ENCODE measurements around the gene CHD5. TPM values are rescaled to one million over a fixed set of nuclear protein-coding genes. Genes with fewer than 3 reads are reported as not detected.

Gene CHD5
- total RNA-seq, 1 donor from 2014 or later = 4.9 TPM

- DNase-seq (ENCODE audit: low spot score in 2 of 2, unreplicated experiment in 2 of 2) = no peak
- Mint-ChIP-seq H3K36me3 (no peaks in the 10 kb centered on the region), H3K4me1 (peaks cover 5% of the 10 kb centered on the region), H3K9me3 (no peaks in the 10 kb centered on the region), H3K4me3 (no peak overlapping the region), H3K27ac (no peak overlapping the region), H3K27me3 (ENCODE audit: low read depth) (no peaks in the 10 kb centered on the region)
- no peak for TF ChIP-seq CTCF (IDR thresholded peaks at IDR 0.05; ENCODE audit: unreplicated experiment)
These were observed 109.6 kb downstream of the CHD5 start for GRCh38 chr1:6070450-6070974.

GRCh38 chr1:6069573-6069972 lies 110.5 kb downstream of the CHD5 start:
- Mint-ChIP-seq H3K36me3 (no peaks in the 10 kb centered on the region), H3K4me3 (no peak overlapping the region), H3K27me3 (ENCODE audit: low read depth) (no peaks in the 10 kb centered on the region), H3K9me3 (no peaks in the 10 kb centered on the region), H3K27ac (no peak overlapping the region), H3K4me1 (peaks cover 5% of the 10 kb centered on the region)
- no peak for DNase-seq (ENCODE audit: low spot score in 2 of 2, unreplicated experiment in 2 of 2)
- no peak for TF ChIP-seq CTCF (IDR thresholded peaks at IDR 0.05; ENCODE audit: unreplicated experiment)

- no peak for TF ChIP-seq CTCF (IDR thresholded peaks at IDR 0.05; ENCODE audit: unreplicated experiment)
- Mint-ChIP-seq H3K27ac (no peak overlapping the region), H3K4me3 (no peak overlapping the region), H3K27me3 (ENCODE audit: low read depth) (peaks cover 2% of the 10 kb centered on the region), H3K36me3 (no peaks in the 10 kb centered on the region), H3K4me1 (no peaks in the 10 kb centered on the region), H3K9me3 (no peaks in the 10 kb centered on the region)
- no peak for DNase-seq (ENCODE audit: low spot score in 2 of 2, unreplicated experiment in 2 of 2)
These were observed 111.2 kb downstream of the CHD5 start for GRCh38 chr1:6068932-6069331.

GRCh38 chr1:6068073-6068472 lies 112.0 kb downstream of the CHD5 start:
- Mint-ChIP-seq H3K9me3 (no peaks in the 10 kb centered on the region), H3K27me3 (ENCODE audit: low read depth) (peaks cover 6% of the 10 kb centered on the region), H3K27ac (no peak overlapping the region), H3K4me3 (no peak overlapping the region), H3K36me3 (no peaks in the 10 kb centered on the region), H3K4me1 (no peaks in the 10 kb centered on the region)
- DNase-seq (ENCODE audit: low spot score in 2 of 2, unreplicated experiment in 2 of 2) = no peak
- no peak for TF ChIP-seq CTCF (IDR thresholded peaks at IDR 0.05; ENCODE audit: unreplicated experiment)

GRCh38 chr1:6066680-6067079 lies 113.4 kb downstream of the CHD5 start:
- Mint-ChIP-seq H3K9me3 (no peaks in the 10 kb centered on the region), H3K36me3 (no peaks in the 10 kb centered on the region), H3K4me1 (no peaks in the 10 kb centered on the region), H3K4me3 (no peak overlapping the region), H3K27ac (no peak overlapping the region), H3K27me3 (ENCODE audit: low read depth) (peaks cover 6% of the 10 kb centered on the region)
- TF ChIP-seq CTCF (IDR thresholded peaks at IDR 0.05; ENCODE audit: unreplicated experiment) = no peak
- no peak for DNase-seq (ENCODE audit: low spot score in 2 of 2, unreplicated experiment in 2 of 2)

All from mesothelial cell of epicardium (in vitro differentiated cells).